C1 segment of cervical spinal cord (tissue), 14 donors: ENCODE measurements around the gene PRKCQ.

Experiments
- DNase-seq, 14 donors: peaks; one replicate each; lab custom pipeline; 2025; lab: John Stamatoyannopoulos, UW

Gene PRKCQ

DNA sequence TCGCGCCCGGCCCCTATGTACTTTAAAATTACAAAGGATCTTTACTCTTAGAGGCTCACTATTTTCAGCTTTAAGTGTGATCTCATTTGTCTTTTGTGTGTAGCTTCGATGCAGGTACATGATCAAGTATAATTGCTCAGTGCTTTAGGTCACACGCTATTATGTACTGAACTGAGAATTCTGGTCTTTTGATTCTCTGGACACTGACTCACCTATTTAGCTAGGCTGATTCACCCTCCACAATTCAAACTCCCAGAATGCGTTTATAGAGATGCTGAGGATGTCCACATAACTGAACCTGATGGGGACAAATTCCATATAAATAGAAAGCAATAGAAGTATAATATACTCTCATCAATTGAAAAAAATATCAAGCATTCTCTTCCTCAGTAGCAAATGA, 57.8 kb downstream of the PRKCQ start:
- DNase-seq: no peak

DNA sequence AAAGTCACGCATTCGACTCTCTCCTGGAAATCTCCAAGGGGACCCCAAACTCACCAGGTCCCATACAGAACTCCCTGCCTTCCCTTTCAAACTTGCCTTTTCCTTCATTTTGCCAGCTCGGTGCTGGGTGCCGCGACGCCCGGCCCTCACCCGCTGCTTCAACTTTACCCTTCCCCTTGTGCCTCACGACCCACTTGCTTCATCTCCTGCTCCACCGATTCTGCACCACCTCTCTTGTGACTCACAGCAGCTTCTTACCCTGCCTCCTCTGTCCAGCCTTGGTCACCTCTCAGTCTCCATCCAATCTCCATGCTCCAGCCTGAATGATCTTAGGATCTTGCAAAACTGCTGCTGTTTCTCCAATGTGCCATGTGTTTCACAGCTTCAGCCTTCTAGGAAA, 59.9 kb downstream of the PRKCQ start:
- no peak for DNase-seq

DNA sequence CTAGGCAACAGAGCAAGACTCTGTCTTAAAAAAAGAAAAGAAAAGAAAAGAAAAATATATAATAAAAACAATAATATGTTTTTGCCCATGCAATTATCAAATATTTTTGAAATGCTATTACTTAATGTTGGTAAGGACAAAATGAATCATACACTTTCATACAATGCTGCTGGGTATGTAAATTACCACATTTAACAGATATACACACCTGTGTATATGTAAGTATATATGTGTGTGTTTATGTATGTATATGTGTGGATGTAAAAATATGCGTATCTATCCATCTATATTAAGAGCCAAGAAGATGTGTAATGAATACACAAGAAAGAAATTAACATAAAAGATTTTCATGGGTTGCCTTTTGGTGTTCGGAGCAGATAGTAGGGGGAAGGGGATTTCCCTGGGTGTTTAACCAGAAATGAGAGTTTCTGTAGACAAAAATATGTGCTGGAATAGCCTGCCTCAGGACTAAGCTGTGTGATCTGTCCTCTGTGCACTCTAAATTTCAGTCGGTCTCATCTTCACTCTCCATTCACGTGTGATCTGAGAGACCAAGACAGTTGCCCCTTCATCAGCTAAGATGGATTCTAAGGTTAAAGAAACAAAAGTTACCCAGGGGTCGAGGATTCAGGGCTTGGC, 61.2 kb downstream of the PRKCQ start:
- no peak for DNase-seq

DNA sequence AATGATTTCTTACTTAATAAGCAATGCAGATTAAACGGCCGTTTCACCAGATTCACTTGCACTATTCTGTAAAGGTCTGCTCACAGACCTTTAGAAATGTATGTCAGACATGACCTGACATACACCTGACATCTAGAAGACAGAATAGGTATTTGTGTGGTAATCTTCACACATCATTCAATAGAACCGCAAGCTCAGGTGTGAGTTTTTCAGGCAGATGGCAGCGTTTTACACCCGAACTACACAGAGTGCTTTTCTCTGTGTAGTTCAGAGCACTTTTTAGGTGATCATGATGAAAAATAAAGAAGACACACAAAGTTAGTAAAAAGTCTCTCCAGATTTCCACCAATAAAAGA, 63.2 kb downstream of the PRKCQ start:
- no peak for DNase-seq

- DNase-seq: no peak
Measured at GRCh38 chr10:6516281-6516928, 63.7 kb downstream of the PRKCQ start.

- no peak for DNase-seq
Measured at GRCh38 chr10:6514844-6515780, 65.0 kb downstream of the PRKCQ start.

DNA sequence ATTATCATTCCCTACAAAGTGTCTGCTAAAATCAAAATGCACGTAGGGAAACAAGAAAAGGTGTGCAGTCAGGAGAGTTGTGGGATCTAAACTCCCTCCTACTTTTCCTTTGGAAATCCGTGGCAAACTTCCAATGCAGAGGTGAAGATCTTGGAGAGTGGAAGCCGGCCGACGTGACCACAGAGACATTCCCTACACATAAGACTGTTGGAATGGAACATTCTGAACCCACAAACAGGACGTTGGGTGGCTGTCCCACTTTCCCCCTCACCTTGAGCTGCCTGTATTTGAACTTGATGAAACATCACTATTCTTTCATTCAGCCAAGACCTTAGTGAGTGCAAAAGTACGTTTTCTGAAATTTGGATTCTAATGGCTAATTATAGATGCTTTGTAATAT, 65.9 kb downstream of the PRKCQ start:
- no peak for DNase-seq

- no peak for DNase-seq
Measured at GRCh38 chr10:6513476-6513875, 66.6 kb downstream of the PRKCQ start.

DNA sequence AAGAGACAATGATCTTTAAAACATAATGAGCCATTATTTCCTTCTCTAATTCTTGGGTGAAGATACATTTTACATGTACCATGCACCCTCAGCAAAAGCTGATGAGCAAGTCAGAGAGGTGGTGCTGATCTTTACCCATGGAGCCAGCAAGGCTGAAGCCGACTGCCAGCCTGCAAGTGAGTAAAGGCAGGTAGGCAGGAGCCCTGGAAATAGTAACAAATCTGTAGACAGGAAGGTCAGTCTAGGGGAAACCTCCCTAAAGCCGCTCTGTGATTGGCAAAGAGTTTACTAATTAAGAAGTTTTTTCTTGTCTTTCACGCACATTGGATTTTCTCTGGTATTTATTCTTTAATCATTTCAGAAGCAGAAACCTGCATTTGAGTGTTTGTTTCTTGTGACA, 67.9 kb downstream of the PRKCQ start:
- DNase-seq: no peak

DNA sequence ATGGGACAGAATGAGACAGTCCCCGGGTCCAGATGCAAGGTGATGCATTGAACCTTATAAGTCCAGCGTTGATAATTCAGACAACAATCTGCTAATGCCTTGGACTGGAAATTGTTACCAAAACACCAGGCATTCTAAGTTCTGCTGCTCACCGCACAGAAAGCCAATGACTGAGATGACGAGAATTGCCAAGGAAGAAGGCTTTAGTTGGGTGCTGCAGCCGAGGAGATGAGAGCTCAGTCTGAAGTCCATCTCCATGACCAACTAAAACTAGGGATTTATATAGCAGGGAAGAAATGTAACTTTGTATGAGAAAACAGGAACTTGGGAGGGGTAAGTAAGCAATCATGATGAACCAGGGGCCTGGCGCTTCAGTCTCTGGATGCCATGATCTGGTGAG, 68.7 kb downstream of the PRKCQ start:
- DNase-seq: no peak

DNA sequence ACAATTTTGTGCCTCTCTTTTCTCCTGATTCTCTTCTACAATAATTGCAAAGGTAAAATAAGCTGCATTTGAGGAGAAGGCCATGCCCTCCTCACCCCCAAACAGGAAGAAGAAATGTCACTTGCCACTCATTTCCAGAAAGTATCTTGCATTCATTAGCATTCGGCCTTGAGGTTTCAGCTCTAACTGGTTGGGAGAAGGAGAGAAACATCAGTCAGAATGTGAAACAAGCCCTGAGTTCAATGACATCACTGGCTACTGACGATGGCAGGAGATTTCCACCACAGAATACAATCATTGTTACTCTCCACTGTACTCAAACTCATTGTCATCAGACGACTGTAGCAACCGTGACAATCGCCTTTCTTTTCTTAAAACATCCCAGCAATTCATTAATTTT, 72.8 kb downstream of the PRKCQ start:
- DNase-seq: peak in 5 of 14 donors; percentile 5 to 36 (median 15)

DNA sequence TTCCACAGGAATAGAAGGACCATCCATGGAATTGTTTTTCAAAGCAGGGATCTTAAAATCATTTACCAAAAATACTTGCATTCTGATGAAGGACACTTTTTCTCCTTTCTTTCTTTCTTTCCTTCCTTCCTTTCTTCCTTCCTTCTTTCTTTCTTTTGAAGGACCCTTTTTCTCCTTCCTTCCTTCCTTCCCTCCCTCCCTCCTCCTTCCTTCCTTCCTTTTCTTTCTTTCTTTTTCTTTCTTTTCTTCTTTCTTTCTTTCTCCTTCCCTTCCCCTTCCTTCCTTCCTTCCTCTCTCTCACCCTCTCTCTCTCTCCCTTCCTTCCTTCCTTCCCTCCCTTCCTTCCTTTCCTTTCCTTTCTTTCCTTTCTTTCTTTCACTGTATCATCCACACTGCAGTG, 74.8 kb downstream of the PRKCQ start:
- DNase-seq: no peak

DNA sequence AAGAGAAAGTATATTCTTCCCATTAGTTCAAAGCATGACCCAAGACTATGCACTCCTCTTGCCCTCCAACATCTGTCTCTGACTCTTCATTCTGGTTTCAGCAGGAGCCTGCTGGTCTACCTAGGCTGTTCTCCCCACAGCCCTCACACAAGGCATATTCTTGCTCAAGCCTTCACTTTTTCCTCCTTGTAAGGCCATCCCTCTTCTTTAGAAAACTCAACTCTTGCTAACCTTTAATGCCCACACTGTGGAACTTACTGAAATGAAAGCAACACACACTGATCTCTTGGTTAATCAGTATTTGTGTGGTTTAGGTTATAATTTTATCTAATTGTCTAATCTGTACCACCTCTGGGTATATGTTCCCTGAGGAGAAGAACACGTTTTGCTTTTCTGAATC, 75.8 kb downstream of the PRKCQ start:
- no peak for DNase-seq

DNA sequence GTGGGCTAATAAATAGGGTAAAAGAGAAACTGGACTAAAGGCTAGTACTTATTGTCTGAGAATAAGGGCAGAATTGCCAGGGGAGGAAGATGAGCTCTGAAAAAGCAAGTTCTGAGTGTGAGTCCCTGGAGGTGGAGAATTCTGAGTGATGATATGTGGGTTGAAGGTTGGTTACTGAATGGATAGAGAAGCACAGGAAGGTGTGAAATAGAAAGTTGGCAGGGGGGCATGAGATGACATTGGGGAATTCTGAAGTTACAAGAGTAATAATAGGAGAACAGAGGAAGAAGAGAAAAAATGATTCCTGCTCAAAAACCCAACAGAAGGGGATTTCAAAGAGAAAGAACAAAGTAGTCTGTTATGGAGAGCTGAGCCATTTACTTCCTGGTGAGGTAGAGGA, 76.9 kb downstream of the PRKCQ start:
- DNase-seq: no peak

GRCh38 chr10:6501931-6502330, 78.1 kb downstream of the PRKCQ start:
- no peak for DNase-seq

- DNase-seq: no peak
Measured at GRCh38 chr10:6499974-6500373, 80.1 kb downstream of the PRKCQ start.

DNA sequence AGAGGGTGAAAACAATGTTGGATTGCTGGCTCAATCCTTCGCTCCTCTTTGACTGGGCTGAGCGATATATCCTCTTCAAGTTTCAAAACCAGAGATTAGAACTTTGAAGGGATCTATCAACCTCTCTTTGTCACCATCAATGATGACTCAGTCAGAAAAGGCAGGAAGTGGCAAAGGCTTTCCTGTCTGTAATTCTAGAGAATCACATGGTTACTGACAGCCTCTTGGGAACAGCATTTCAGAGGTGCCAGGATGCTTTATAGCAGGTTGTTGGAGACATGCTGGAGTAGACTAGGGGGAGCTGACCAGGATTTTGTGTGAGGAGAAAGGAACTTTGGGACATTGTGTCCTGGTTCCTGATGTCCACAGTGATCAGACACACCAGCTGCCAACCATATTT, 81.3 kb downstream of the PRKCQ start:
- DNase-seq: no peak

- DNase-seq: no peak
Measured at GRCh38 chr10:6497620-6498019, 82.5 kb downstream of the PRKCQ start.

DNA sequence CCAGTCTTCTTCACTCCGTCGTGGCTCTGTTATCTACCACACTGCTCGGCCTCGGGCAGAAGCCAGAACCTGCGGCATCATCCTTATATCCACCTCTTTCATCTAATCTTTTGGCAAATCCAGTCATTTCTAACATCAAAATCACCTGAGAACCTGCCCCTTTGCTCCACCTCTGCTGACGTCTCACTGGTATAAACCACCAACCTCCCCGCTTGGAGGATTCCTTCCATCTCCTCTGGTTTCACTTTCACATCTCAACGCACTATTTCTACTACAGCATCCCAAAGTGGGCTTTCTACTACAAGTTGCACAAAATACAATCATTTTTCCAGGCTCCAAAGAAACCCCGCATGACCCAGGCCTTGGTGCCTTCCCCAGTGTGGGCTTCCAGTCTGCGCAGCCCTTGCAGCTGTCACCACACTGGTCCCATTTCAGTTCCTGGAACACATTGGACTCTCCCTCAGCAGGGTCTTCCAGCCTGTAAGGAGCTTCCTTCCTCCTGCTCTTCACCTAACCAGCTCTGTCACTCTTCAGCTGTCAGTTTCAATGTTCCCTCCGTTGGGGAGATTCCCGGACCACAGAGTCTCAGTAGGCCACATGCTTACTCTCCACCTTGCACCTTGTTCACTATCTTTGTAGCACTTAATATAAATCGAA, 85.0 kb downstream of the PRKCQ start:
- no peak for DNase-seq

DNA sequence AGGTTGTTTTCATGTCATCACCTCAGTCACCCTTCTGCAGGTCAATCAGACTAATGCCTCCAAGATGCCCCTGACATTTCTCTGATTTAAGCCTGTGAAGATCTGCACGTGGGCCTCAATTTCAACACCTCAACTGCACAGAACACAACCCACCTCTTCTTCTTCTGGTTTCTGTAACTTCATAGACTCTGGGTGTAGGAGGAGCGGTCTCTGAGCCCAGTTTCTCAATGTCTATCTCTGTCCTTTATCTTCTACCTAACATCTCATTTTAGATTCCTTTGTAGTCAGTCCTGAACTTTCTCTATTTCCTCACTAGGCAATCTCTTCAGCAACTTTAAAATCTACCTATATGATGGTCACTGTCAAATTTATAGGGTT, 85.6 kb downstream of the PRKCQ start:
- DNase-seq: no peak

- no peak for DNase-seq
Measured at GRCh38 chr10:6493521-6494441, 86.3 kb downstream of the PRKCQ start.
